D341Med (cell line): ENCODE measurements around the gene NUTF2.
"Not testable (repeated sequence)": the region's sequence is repeated elsewhere in the genome, so short reads cannot be mapped to it uniquely, and the experiment has no call there.

Experiments used
- DNase-seq: peaks from one replicate; pipeline ENCODE4 v3.0.0; 2012; ENCODE audit warnings: low spot score

Gene NUTF2

GRCh38 chr16:67864044-67864443 lies 17.3 kb downstream of the NUTF2 start:
- not testable (repeated sequence) for DNase-seq

GRCh38 chr16:67864594-67864993 lies 17.9 kb downstream of the NUTF2 start:
- DNase-seq = no peak

GRCh38 chr16:67865318-67865717 lies 18.6 kb downstream of the NUTF2 start:
- DNase-seq = peak; percentile 71

- no peak for DNase-seq
Measured at GRCh38 chr16:67868290-67868689, 21.6 kb downstream of the NUTF2 start.

- no peak for DNase-seq
Measured at GRCh38 chr16:67869653-67870052, 22.9 kb downstream of the NUTF2 start.

- no peak for DNase-seq
Measured at GRCh38 chr16:67871256-67871655, 24.5 kb downstream of the NUTF2 start.

- no peak for DNase-seq
Measured at GRCh38 chr16:67872131-67872630, 25.4 kb downstream of the NUTF2 start.

- peak; percentile 92 for DNase-seq
Measured at GRCh38 chr16:67872631-67873434, 26.1 kb downstream of the NUTF2 start, which contains the start of gene EDC4. Gene EDC4 (plus strand): TSS chr16:67873052. CDS start chr16:67873262, 210 bp downstream.

- DNase-seq = no peak
Measured at GRCh38 chr16:67873435-67874370, 27.0 kb downstream of the NUTF2 start.

GRCh38 chr16:67874372-67874771 lies 27.6 kb downstream of the NUTF2 start:
- DNase-seq = no peak

GRCh38 chr16:67877064-67877463 lies 30.3 kb downstream of the NUTF2 start:
- DNase-seq = no peak

GRCh38 chr16:67878232-67878631 lies 31.5 kb downstream of the NUTF2 start:
- DNase-seq = no peak

GRCh38 chr16:67878846-67879245 lies 32.1 kb downstream of the NUTF2 start:
- DNase-seq = no peak

GRCh38 chr16:67879462-67879861 lies 32.7 kb downstream of the NUTF2 start:
- no peak for DNase-seq

- DNase-seq = no peak
Measured at GRCh38 chr16:67879936-67880335, 33.2 kb downstream of the NUTF2 start.

GRCh38 chr16:67880584-67880983 lies 33.9 kb downstream of the NUTF2 start:
- no peak for DNase-seq

GRCh38 chr16:67881621-67882161 lies 35.0 kb downstream of the NUTF2 start:
- DNase-seq = no peak

- DNase-seq = no peak
Measured at GRCh38 chr16:67882374-67883145, 35.8 kb downstream of the NUTF2 start.

- no peak for DNase-seq
Measured at GRCh38 chr16:67883146-67883871, 36.6 kb downstream of the NUTF2 start.

GRCh38 chr16:67883872-67884261 lies 37.1 kb downstream of the NUTF2 start:
- peak; percentile 80 for DNase-seq

GRCh38 chr16:67884684-67885083 lies 38.0 kb downstream of the NUTF2 start, which contains the start of gene NRN1L:
Gene NRN1L (plus strand): TSS chr16:67884885. CDS start chr16:67884904, 19 bp downstream.
- DNase-seq = peak; percentile 96
